HG03159 (cell line): Measurements from ENCODE around the gene PCDH9.

Experiments
- ATAC-seq: cut with Tn5 transposase; IDR thresholded peaks from one replicate; pipeline ENCODE4 v1.9.1; 2021; ENCODE audit warnings: mild to moderate bottlenecking, moderate library complexity; ENCODE audit not compliant: unreplicated experiment

Gene PCDH9

GRCh38 chr13:66429156-66429555 is 801.0 kb downstream of the PCDH9 start:
- ATAC-seq = no peak

GRCh38 chr13:66427458-66427861 is 802.7 kb downstream of the PCDH9 start:
- no peak for ATAC-seq

- no peak for ATAC-seq
Observed at GRCh38 chr13:66425741-66426140, 804.4 kb downstream of the PCDH9 start.

- ATAC-seq = no peak
Observed at GRCh38 chr13:66424422-66424821, 805.7 kb downstream of the PCDH9 start.

GRCh38 chr13:66415444-66415843 is 814.7 kb downstream of the PCDH9 start:
- no peak for ATAC-seq

GRCh38 chr13:66414066-66414800 is 815.9 kb downstream of the PCDH9 start:
- no peak for ATAC-seq

- ATAC-seq = no peak
Observed at GRCh38 chr13:66410314-66410713, 819.8 kb downstream of the PCDH9 start.

- no peak for ATAC-seq
Observed at GRCh38 chr13:66409542-66409941, 820.6 kb downstream of the PCDH9 start.

GRCh38 chr13:66407128-66407527 is 823.0 kb downstream of the PCDH9 start:
- ATAC-seq = no peak

- ATAC-seq = no peak
Observed at GRCh38 chr13:66405908-66406802, 824.0 kb downstream of the PCDH9 start.

GRCh38 chr13:66402546-66402945 is 827.6 kb downstream of the PCDH9 start:
- ATAC-seq = no peak

- no peak for ATAC-seq
Observed at GRCh38 chr13:66402066-66402465, 828.1 kb downstream of the PCDH9 start.

GRCh38 chr13:66400292-66400691 is 829.8 kb downstream of the PCDH9 start:
- ATAC-seq = no peak

- no peak for ATAC-seq
Observed at GRCh38 chr13:66399873-66400272, 830.3 kb downstream of the PCDH9 start.

- no peak for ATAC-seq
Observed at GRCh38 chr13:66397133-66397532, 833.0 kb downstream of the PCDH9 start.

GRCh38 chr13:66391322-66391721 is 838.8 kb downstream of the PCDH9 start:
- no peak for ATAC-seq

GRCh38 chr13:66378894-66379293 is 851.2 kb downstream of the PCDH9 start:
- ATAC-seq = no peak

GRCh38 chr13:66377569-66377968 is 852.6 kb downstream of the PCDH9 start:
- ATAC-seq = no peak

GRCh38 chr13:66375756-66376155 is 854.4 kb downstream of the PCDH9 start:
- no peak for ATAC-seq

- ATAC-seq = no peak
Observed at GRCh38 chr13:66369666-66370065, 860.5 kb downstream of the PCDH9 start.

GRCh38 chr13:66367356-66367755 is 862.8 kb downstream of the PCDH9 start:
- ATAC-seq = no peak

- no peak for ATAC-seq
Observed at GRCh38 chr13:66365101-66365500, 865.0 kb downstream of the PCDH9 start.
